Embryonic facial prominence (tissue), 1 donor: ENCODE data around the gene BOC.
A peak's percentile ranks its signal among the peaks of the same experiment; 100 is the strongest.
"Not testable (repeated sequence)": the region's sequence is repeated elsewhere in the genome, so short reads cannot be mapped to it uniquely, and the experiment has no call there.

Experiments
- DNase-seq: peaks from one replicate; pipeline ENCODE4 v3.0.0-alpha.2; 2016; ENCODE audit errors: extremely low spot score

BOC gene

GRCh38 chr3:113211330-113212149 is at the start of gene BOC:
Gene BOC (plus strand): TSS chr3:113211557. CDS start chr3:113249803, 38,246 bp downstream.
- DNase-seq: peak; percentile 87

GRCh38 chr3:113161661-113162060 is 49.7 kb upstream of the BOC start:
- DNase-seq: no peak

- no peak for DNase-seq
Measured at GRCh38 chr3:113163152-113163551, 48.2 kb upstream of the BOC start.

GRCh38 chr3:113165841-113166240 is 45.5 kb upstream of the BOC start:
- DNase-seq: no peak

GRCh38 chr3:113166357-113166718 is 45.0 kb upstream of the BOC start:
- no peak for DNase-seq

GRCh38 chr3:113166719-113167492 is 44.5 kb upstream of the BOC start:
- peak; percentile 85 for DNase-seq

GRCh38 chr3:113167825-113168801 is 43.2 kb upstream of the BOC start:
- DNase-seq: peak; percentile 53

GRCh38 chr3:113169891-113170452 is 41.4 kb upstream of the BOC start:
- no peak for DNase-seq

- no peak for DNase-seq
Measured at GRCh38 chr3:113170771-113171170, 40.6 kb upstream of the BOC start.

GRCh38 chr3:113171675-113172300 is 39.6 kb upstream of the BOC start:
- DNase-seq: not testable (repeated sequence)

- no peak for DNase-seq
Measured at GRCh38 chr3:113173102-113173501, 38.3 kb upstream of the BOC start.

- DNase-seq: no peak
Measured at GRCh38 chr3:113174304-113174703, 37.1 kb upstream of the BOC start.

- no peak for DNase-seq
Measured at GRCh38 chr3:113174801-113175485, 36.4 kb upstream of the BOC start.

GRCh38 chr3:113177526-113177925 is 33.8 kb upstream of the BOC start:
- no peak for DNase-seq

GRCh38 chr3:113179235-113179824 is 32.0 kb upstream of the BOC start:
- no peak for DNase-seq

- no peak for DNase-seq
Measured at GRCh38 chr3:113183748-113184661, 27.4 kb upstream of the BOC start.

GRCh38 chr3:113185194-113185835 is 26.0 kb upstream of the BOC start:
- no peak for DNase-seq

GRCh38 chr3:113186566-113186965 is 24.8 kb upstream of the BOC start:
- no peak for DNase-seq
